KMS-11 (cell line): ENCODE data around the gene ZBTB45.

Experiments
- H2AFZ ChIP-seq: fragments of 200-600 bp; sonication (generic); 2 replicates; pipeline ENCODE4 v1.6.1; 2016; ENCODE audit warnings: antibody characterized with exemption, mixed run types, low read depth
- H3K27ac ChIP-seq: fragments of 200-600 bp; sonication (generic); 2 replicates; pipeline ENCODE4 v1.6.1; 2016; ENCODE audit warnings: mild to moderate bottlenecking, mixed run types
- H3K27me3 ChIP-seq: fragments of 200-600 bp; sonication (generic); 2 replicates; pipeline ENCODE4 v1.6.1; 2017; ENCODE audit warnings: mild to moderate bottlenecking, low read depth, mixed run types, moderate library complexity; ENCODE audit not compliant: insufficient read depth
- H3K36me3 ChIP-seq: fragments of 200-600 bp; sonication (generic); 2 replicates; pipeline ENCODE4 v1.6.1; 2017; ENCODE audit warnings: mild to moderate bottlenecking, mixed run types; ENCODE audit not compliant: insufficient read depth
- H3K4me1 ChIP-seq: fragments of 200-600 bp; sonication (generic); 2 replicates; pipeline ENCODE4 v1.6.1; 2016; ENCODE audit warnings: mild to moderate bottlenecking, low read depth, mixed run types; ENCODE audit not compliant: poor library complexity, severe bottlenecking
- H3K4me2 ChIP-seq: fragments of 200-600 bp; sonication (generic); 2 replicates; pipeline ENCODE4 v1.7.0; 2016; ENCODE audit warnings: mild to moderate bottlenecking, mixed run types
- H3K4me3 ChIP-seq: fragments of 200-600 bp; sonication (generic); IDR thresholded peaks from 2 replicates; pipeline ENCODE4 v1.6.1; 2017; ENCODE audit warnings: low read depth, low read length, mixed read lengths; ENCODE audit not compliant: insufficient read depth
- H3K79me2 ChIP-seq: fragments of 200-600 bp; sonication (generic); 2 replicates; pipeline ENCODE4 v1.6.1; 2016; ENCODE audit warnings: low read depth, mixed run types; ENCODE audit not compliant: insufficient read depth
- H3K9ac ChIP-seq: fragments of 200-600 bp; sonication (generic); 2 replicates; pipeline ENCODE4 v1.6.1; 2016; ENCODE audit warnings: mild to moderate bottlenecking, mixed run types
- H4K20me1 ChIP-seq: fragments of 200-600 bp; sonication (generic); 2 replicates; pipeline ENCODE4 v1.6.1; 2016; ENCODE audit warnings: mild to moderate bottlenecking, mixed run types; ENCODE audit not compliant: insufficient read depth
- TF ChIP-seq, protein P1 (sequence below): fragments of 200-600 bp; sonication (generic); conservative IDR thresholded peaks from 2 replicates; pipeline ENCODE4 v1.6.1; 2017; ENCODE audit warnings: low read depth, mild to moderate bottlenecking, antibody characterized with exemption, low read length, moderate library complexity, mixed read lengths

The ZBTB45 gene

DNA sequence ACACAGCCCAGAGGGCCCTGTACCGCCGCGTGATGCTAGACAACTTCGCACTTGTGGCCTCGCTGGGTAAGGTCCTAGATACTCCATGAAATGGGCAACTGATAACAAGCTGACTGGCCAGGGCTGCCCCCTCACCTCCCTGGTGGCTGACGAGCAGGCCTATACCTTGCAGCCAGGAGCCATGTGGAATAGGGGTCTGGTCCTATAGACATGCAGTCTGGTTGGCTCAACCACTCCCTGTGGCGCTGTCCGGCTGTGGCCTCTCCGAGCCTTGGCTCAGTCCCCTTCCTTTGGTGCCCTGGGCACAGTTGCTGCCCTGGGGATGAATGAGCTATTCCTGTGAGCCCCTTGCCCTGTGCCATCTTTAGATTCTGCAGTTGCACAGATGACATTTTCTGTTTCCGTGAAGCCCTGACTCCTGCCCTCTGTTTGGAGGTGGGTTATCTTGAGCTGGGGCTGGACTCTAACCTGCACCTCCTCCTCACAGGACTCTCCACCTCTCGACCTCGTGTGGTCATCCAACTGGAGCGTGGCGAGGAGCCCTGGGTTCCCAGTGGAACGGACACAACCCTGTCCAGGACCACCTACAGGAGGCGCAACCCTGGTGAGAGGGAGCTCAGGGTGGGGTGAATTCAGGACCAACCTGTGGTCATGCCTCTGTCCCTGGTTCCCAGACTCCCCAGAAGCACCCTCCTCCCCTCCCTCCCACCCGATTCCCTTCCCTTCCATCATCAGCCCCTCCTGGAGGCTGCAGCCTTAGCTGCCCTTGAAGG, 50.2 kb downstream of the ZBTB45 start:
- Histone ChIP-seq H4K20me1 (no peaks in the 10 kb centered on the region), H2AFZ (no peak overlapping the region), H3K4me3 (no peak overlapping the region), H3K9ac (no peak overlapping the region), H3K36me3 (peaks cover 5% of the 10 kb centered on the region; the same call in 1 of the 2 replicates), H3K27ac (no peak overlapping the region), H3K4me1 (peaks cover 9% of the 10 kb centered on the region), H3K27me3 (peaks cover 10% of the 10 kb centered on the region; the same call in 1 of the 2 replicates), H3K79me2 (peaks cover 13% of the 10 kb centered on the region; the same call in 1 of the 2 replicates), H3K4me2 (no peak overlapping the region)
- TF ChIP-seq, protein P1, sequence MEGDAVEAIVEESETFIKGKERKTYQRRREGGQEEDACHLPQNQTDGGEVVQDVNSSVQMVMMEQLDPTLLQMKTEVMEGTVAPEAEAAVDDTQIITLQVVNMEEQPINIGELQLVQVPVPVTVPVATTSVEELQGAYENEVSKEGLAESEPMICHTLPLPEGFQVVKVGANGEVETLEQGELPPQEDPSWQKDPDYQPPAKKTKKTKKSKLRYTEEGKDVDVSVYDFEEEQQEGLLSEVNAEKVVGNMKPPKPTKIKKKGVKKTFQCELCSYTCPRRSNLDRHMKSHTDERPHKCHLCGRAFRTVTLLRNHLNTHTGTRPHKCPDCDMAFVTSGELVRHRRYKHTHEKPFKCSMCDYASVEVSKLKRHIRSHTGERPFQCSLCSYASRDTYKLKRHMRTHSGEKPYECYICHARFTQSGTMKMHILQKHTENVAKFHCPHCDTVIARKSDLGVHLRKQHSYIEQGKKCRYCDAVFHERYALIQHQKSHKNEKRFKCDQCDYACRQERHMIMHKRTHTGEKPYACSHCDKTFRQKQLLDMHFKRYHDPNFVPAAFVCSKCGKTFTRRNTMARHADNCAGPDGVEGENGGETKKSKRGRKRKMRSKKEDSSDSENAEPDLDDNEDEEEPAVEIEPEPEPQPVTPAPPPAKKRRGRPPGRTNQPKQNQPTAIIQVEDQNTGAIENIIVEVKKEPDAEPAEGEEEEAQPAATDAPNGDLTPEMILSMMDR, result no peak

DNA sequence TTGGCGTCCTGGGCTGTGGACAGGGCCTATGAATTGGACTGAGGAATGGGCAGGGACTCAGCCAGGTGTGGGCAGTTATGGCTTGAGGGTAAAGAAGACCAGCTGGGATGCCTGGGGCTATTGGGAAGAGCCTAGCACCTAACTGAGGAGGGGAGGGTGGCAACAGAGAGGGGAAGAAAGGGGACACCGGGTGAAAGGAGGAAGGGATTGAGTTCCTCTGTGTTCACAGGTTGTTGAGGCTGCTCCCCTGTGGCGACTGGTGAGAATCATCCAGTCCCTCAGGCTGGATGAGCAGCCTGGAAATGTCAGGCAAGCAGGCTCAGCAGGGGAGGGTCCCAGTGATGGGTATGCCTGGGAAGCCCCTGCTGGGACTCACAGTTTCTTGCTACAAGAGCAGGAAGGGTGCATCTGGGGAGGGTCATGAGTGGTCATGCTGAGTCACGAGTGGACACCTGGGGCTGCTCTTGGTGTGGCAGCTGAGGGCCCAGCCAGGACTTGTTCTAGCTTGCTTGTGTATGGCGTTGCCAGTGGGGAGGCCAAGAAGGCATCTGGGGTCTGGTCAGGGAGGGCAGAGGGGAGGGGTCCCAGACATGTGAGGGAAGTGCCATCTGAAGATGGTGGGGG, 51.3 kb downstream of the ZBTB45 start:
- Histone ChIP-seq H2AFZ (no peak overlapping the region), H3K27ac (no peak overlapping the region), H4K20me1 (no peaks in the 10 kb centered on the region), H3K36me3 (peaks cover 5% of the 10 kb centered on the region; the same call in 1 of the 2 replicates), H3K4me1 (peaks cover 6% of the 10 kb centered on the region), H3K79me2 (peaks cover 13% of the 10 kb centered on the region; the same call in 1 of the 2 replicates), H3K9ac (no peak overlapping the region), H3K4me2 (peak overlapping the region; percentile 67), H3K4me3 (no peak overlapping the region), H3K27me3 (peaks cover 10% of the 10 kb centered on the region; the same call in 1 of the 2 replicates)
- TF ChIP-seq, protein P1, result no peak

GRCh38 chr19:58466760-58467589, 52.6 kb downstream of the ZBTB45 start, which contains the start of gene ZNF324:
ZNF324 (plus strand) TSS chr19:58467080; CDS start chr19:58469186, 2,106 bp downstream.
- Histone ChIP-seq H3K9ac (peak within 1 kb of the TSS; percentile 56), H3K36me3 (no peaks in the 10 kb centered on the region; the same call in 1 of the 2 replicates), H3K4me3 (no peak within 1 kb of the TSS), H3K79me2 (peaks cover 13% of the 10 kb centered on the region; the same call in 1 of the 2 replicates), H4K20me1 (no peaks in the 10 kb centered on the region), H2AFZ (peak within 1 kb of the TSS; percentile 75), H3K27me3 (peaks cover 10% of the 10 kb centered on the region; the same call in 1 of the 2 replicates), H3K4me1 (peaks cover 6% of the 10 kb centered on the region), H3K27ac (no peak within 1 kb of the TSS), H3K4me2 (peak within 1 kb of the TSS; percentile 65)
- TF ChIP-seq, protein P1, result no peak
